Activated naive CD4-positive, alpha-beta T cell treated with anti-CD3 and anti-CD28 coated beads, Interleukin-2, amount 10 ng/mL, durations not matched to agents 7 days and 5 days (primary cell): ENCODE measurements around the gene CSNK1E.

ENCODE experiments used
- CTCF ChIA-PET: fragments of 350-600 bp; sonication (Branson Sonifier 250); formaldehyde crosslinking; loops from one replicate; lab custom pipeline; 2021; ENCODE audit warnings: antibody characterized with exemption; lab: Charles Lee
- DNase-seq: peaks from one replicate; pipeline ENCODE4 v3.0.0-alpha.2; 2020
- H3K27ac Mint-ChIP-seq: one replicate; pipeline ENCODE4 v1.8.0; 2021; ENCODE audit warnings: mild to moderate bottlenecking, moderate library complexity, mixed read lengths
- H3K27me3 Mint-ChIP-seq: one replicate; pipeline ENCODE4 v1.8.0; 2021; ENCODE audit warnings: mild to moderate bottlenecking, mixed read lengths
- H3K36me3 Mint-ChIP-seq: one replicate; pipeline ENCODE4 v1.8.0; 2021; ENCODE audit warnings: mixed read lengths
- H3K4me1 Mint-ChIP-seq: one replicate; pipeline ENCODE4 v1.8.0; 2021; ENCODE audit warnings: mixed read lengths
- H3K4me3 Mint-ChIP-seq: one replicate; pipeline ENCODE4 v1.8.0; 2021; ENCODE audit warnings: mild to moderate bottlenecking, moderate library complexity, mixed read lengths
- H3K9me3 Mint-ChIP-seq: one replicate; pipeline ENCODE4 v1.8.0; 2021; ENCODE audit warnings: mixed read lengths

The CSNK1E gene

GRCh38 chr22:38317995-38318715 lies 922 bp upstream of the CSNK1E start:
- H3K27me3 Mint-ChIP-seq = peaks cover 13% of the 10 kb centered on the region
- CTCF ChIA-PET = interaction anchor here (0.8 kb wide), 1 partner anchor 12 kb away, joined by 3 read pairs; no protein-coding TSS in a partner anchor

DNA sequence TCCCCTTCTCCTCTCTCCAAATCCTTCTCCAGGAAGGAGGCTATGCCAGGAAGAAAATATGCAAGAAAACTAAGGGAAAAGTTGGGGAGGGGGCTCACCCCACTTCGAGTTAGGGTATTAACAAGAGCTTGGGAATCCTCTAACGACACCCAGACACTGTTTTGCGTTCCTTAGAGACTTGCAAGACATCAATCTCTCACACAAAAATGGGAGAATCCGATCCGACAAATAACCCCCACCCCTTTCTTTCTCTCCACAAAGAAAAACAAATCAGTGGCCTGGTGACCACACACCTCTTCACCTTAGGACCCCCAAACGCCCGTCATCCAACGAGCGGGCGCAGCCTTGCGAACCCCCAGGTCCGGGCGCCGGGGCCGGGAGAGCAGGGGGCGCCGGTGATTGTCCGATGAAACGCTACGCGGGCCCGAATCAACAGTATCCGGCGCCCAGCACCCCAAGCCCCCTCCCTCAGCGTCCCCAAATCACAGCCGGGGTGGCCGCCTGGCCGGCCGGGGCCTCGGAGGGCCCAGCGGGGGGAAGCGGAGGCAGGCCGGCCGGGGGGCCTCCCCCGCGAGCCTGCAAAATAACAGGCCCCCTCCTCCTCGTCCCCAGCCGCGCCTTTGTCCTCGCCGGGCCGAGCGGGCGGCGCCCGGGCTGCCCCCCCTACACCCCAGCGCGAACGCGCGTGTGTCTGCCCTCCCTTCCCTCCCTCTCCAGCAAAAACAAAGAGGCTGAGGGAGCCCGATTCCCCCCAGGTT lies 690 bp downstream of the CSNK1E start:
- peaks cover 13% of the 10 kb centered on the region for H3K27me3 Mint-ChIP-seq
- H3K36me3 Mint-ChIP-seq = peaks cover 11% of the 10 kb centered on the region
- peak overlapping the region; percentile 83 for H3K4me3 Mint-ChIP-seq
- H3K27ac Mint-ChIP-seq = peak overlapping the region; percentile 95
- peaks cover 62% of the 10 kb centered on the region for H3K4me1 Mint-ChIP-seq
- H3K9me3 Mint-ChIP-seq = no peaks in the 10 kb centered on the region
- DNase-seq = peak; percentile 70
- CTCF ChIA-PET = no interaction called here

More at GRCh38 chr22:38317995-38318715, 922 bp upstream of the CSNK1E start:
- Mint-ChIP-seq H3K27ac (peak overlapping the region; percentile 86), H3K9me3 (no peaks in the 10 kb centered on the region), H3K36me3 (peaks cover 3% of the 10 kb centered on the region), H3K4me3 (peak overlapping the region; percentile 75), H3K4me1 (peaks cover 46% of the 10 kb centered on the region)
- DNase-seq = no peak

DNA sequence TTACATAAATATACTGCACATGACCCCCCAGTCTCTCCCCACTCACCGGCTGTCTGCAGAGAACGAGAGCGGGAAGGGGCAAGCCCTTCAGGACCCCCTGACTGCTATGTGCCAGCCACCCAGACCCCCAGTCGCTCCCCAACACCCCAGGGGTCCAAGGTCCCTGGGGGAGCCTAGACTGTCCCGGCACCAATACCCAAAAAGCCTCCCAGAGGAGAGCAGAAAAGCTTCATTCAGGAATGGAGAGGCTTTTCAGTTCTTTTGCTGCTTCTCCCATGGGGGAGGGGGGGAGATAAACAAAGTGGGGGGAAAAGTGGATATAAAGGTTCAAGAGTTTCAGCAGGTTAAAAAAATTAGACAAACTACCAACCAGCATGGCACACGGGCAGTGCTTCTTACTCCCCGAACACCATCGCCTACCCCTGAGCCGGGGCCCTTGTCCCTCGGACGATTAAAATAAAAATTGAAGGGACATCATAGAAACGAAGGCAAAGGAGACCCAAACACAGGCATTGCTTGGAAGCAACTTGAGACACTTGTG lies 1.3 kb downstream of the CSNK1E start:
- peak overlapping the region; percentile 83 for H3K4me3 Mint-ChIP-seq
- H3K27ac Mint-ChIP-seq = peak overlapping the region; percentile 95
- DNase-seq = no peak
- H3K9me3 Mint-ChIP-seq = no peaks in the 10 kb centered on the region
- CTCF ChIA-PET = no interaction called here
- H3K36me3 Mint-ChIP-seq = peaks cover 14% of the 10 kb centered on the region
- H3K4me1 Mint-ChIP-seq = peaks cover 68% of the 10 kb centered on the region
- H3K27me3 Mint-ChIP-seq = peaks cover 13% of the 10 kb centered on the region

GRCh38 chr22:38314933-38315822 lies 2.1 kb downstream of the CSNK1E start:
- H3K27ac Mint-ChIP-seq = peak overlapping the region; percentile 95

GRCh38 chr22:38314051-38314932 lies 2.9 kb downstream of the CSNK1E start:
- DNase-seq = no peak
- H3K27ac Mint-ChIP-seq = peak overlapping the region; percentile 95
- peaks cover 7% of the 10 kb centered on the region for H3K27me3 Mint-ChIP-seq
- CTCF ChIA-PET = no interaction called here
- H3K4me1 Mint-ChIP-seq = peaks cover 74% of the 10 kb centered on the region
- peaks cover 18% of the 10 kb centered on the region for H3K36me3 Mint-ChIP-seq
- no peaks in the 10 kb centered on the region for H3K9me3 Mint-ChIP-seq
- peak overlapping the region; percentile 83 for H3K4me3 Mint-ChIP-seq

More at GRCh38 chr22:38314933-38315822, 2.1 kb downstream of the CSNK1E start:
- peak; percentile 30 for DNase-seq
- peaks cover 18% of the 10 kb centered on the region for H3K36me3 Mint-ChIP-seq
- H3K4me1 Mint-ChIP-seq = peaks cover 74% of the 10 kb centered on the region
- H3K9me3 Mint-ChIP-seq = no peaks in the 10 kb centered on the region
- peaks cover 13% of the 10 kb centered on the region for H3K27me3 Mint-ChIP-seq
- CTCF ChIA-PET = no interaction called here
- peak overlapping the region; percentile 83 for H3K4me3 Mint-ChIP-seq

- DNase-seq = peak; percentile 54
- Mint-ChIP-seq H3K4me3 (peak overlapping the region; percentile 26), H3K9me3 (no peaks in the 10 kb centered on the region), H3K27me3 (peaks cover 5% of the 10 kb centered on the region), H3K27ac (peak overlapping the region; percentile 95), H3K36me3 (peaks cover 19% of the 10 kb centered on the region), H3K4me1 (peaks cover 74% of the 10 kb centered on the region)
- CTCF ChIA-PET = no interaction called here
These were observed 3.8 kb downstream of the CSNK1E start for GRCh38 chr22:38313384-38313955.

- Mint-ChIP-seq H3K27me3 (no peaks in the 10 kb centered on the region), H3K4me3 (no peak overlapping the region), H3K27ac (peak overlapping the region; percentile 82), H3K36me3 (peaks cover 20% of the 10 kb centered on the region), H3K4me1 (peaks cover 66% of the 10 kb centered on the region), H3K9me3 (no peaks in the 10 kb centered on the region)
- no peak for DNase-seq
- CTCF ChIA-PET = interaction anchor here (1.7 kb wide), 1 partner anchor 14 kb away, joined by 6 read pairs; no protein-coding TSS in a partner anchor
These were observed 4.9 kb downstream of the CSNK1E start for GRCh38 chr22:38312261-38312800.

- Mint-ChIP-seq H3K27me3 (no peaks in the 10 kb centered on the region), H3K4me3 (no peak overlapping the region), H3K9me3 (no peaks in the 10 kb centered on the region), H3K36me3 (peaks cover 20% of the 10 kb centered on the region), H3K27ac (peak overlapping the region; percentile 77), H3K4me1 (peaks cover 67% of the 10 kb centered on the region)
- CTCF ChIA-PET = interaction anchor here (1.7 kb wide), 1 partner anchor 13 kb away, joined by 6 read pairs; no protein-coding TSS in a partner anchor
- DNase-seq = no peak
These were observed 6.0 kb downstream of the CSNK1E start for GRCh38 chr22:38311323-38311620.

GRCh38 chr22:38310518-38311322 lies 6.5 kb downstream of the CSNK1E start:
- H3K9me3 Mint-ChIP-seq = no peaks in the 10 kb centered on the region
- CTCF ChIA-PET = interaction anchor here (0.9 kb wide), 1 partner anchor 258 kb away, joined by 3 read pairs; no protein-coding TSS in a partner anchor
- peaks cover 20% of the 10 kb centered on the region for H3K36me3 Mint-ChIP-seq
- peak overlapping the region; percentile 77 for H3K27ac Mint-ChIP-seq
- H3K27me3 Mint-ChIP-seq = no peaks in the 10 kb centered on the region
- no peak for DNase-seq
- no peak overlapping the region for H3K4me3 Mint-ChIP-seq
- H3K4me1 Mint-ChIP-seq = peaks cover 67% of the 10 kb centered on the region

DNA sequence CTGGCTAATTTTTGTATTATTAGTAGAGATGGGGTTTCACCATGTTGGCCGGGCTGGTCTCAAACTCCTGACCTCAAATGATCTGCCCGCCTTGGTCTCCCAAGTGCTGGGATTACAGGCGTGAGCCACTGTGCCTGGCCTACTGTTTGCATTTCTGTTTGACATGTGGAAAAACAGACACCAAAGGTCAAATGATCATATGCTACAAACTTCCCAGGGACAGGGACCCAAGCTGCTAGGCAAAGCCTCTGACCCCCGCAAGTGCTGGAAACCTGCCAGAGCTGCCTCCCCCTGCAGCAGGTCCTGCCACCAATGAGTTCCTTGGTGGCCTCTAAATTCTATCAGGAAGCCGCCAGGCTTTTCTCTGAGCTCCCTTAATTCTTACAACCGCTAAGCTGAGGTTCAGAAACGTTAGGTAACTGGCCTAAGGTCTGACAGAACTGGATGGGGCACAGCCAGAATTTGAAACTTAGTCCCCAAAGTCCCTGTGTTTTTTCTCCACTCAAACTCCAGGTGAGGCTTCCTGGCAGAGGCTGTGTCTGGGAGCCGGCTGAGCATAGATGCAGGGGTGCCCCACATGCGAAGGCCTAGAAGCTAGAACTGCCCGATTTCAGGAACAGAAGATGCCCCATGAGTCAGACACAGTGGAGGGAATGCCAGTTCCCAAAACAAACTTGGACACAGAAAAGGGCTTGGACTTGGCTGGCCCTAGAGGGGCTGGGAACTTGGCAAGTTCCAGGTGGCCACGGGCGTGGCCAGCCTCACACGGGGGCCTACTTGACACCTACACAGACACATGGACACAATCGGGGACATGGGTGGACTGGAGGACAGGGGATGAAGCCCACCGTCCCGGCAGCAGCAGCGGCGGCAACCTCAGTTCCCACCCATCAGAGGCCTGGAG lies 7.4 kb downstream of the CSNK1E start:
- Mint-ChIP-seq H3K27me3 (no peaks in the 10 kb centered on the region), H3K4me3 (no peak overlapping the region), H3K27ac (peak overlapping the region; percentile 37), H3K4me1 (peaks cover 64% of the 10 kb centered on the region), H3K9me3 (no peaks in the 10 kb centered on the region), H3K36me3 (peaks cover 20% of the 10 kb centered on the region)
- CTCF ChIA-PET = interaction anchor here (0.9 kb wide), 1 partner anchor 257 kb away, joined by 3 read pairs; no protein-coding TSS in a partner anchor
- no peak for DNase-seq

DNA sequence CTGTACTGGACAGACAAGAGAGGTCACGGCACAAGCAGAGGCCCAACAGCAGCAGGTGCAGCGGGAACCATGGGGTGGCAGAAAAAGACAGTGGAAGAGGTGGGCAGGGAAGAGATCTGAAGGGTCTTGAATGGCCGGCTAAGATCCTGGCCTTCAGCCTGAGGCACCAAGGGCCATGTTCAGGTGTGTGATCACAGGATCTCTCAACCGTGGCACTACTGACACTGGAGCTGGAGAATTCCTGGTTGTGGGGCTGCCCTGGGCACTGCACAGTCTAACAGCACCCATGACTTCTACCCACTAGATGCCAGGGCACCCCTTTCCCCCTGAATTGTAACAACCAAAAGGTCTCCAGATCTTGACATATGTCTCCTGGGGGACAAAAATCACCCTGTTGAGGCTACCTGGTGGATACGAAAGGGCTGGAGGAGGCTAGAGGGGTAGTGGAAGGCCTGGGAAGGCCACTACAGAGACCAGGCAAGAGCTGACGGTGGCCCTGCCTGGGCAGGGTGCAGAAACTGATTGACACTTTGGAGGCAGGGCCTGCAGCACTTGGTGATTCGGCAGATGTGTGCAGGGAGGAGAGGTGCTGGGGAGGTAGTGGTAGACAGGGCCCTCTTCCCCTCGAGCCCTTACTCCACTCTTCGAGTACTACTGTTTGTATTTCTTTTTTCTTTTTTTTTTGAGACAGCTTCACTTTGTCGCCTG lies 8.3 kb downstream of the CSNK1E start:
- Mint-ChIP-seq H3K36me3 (peaks cover 24% of the 10 kb centered on the region), H3K27me3 (no peaks in the 10 kb centered on the region), H3K4me1 (peaks cover 55% of the 10 kb centered on the region), H3K4me3 (no peak overlapping the region), H3K9me3 (no peaks in the 10 kb centered on the region), H3K27ac (peak overlapping the region; percentile 50)
- no peak for DNase-seq
- CTCF ChIA-PET = no interaction called here
